RPMI7951 (cell line): Measurements from ENCODE around the gene NDST3. TPM values are rescaled to one million over a fixed set of nuclear protein-coding genes. Genes with fewer than 3 reads are reported as not detected.
A peak's percentile ranks its signal among the peaks of the same experiment; 100 is the strongest.

ENCODE experiments used
- DNase-seq: peaks from one replicate; pipeline ENCODE4 v3.0.0-alpha.2; 2012; ENCODE audit warnings: low read depth
- total RNA-seq: library from RNA; depleted of rRNA; stranded (reverse); fragments of >200 nt; shearing (Covaris generic); gene quantifications from 2 replicates; pipeline ENCODE4 v1.2.3, GENCODE V29; 2014; rRNA removed

NDST3 gene
- total RNA-seq, result not detected in 2 replicates

DNA sequence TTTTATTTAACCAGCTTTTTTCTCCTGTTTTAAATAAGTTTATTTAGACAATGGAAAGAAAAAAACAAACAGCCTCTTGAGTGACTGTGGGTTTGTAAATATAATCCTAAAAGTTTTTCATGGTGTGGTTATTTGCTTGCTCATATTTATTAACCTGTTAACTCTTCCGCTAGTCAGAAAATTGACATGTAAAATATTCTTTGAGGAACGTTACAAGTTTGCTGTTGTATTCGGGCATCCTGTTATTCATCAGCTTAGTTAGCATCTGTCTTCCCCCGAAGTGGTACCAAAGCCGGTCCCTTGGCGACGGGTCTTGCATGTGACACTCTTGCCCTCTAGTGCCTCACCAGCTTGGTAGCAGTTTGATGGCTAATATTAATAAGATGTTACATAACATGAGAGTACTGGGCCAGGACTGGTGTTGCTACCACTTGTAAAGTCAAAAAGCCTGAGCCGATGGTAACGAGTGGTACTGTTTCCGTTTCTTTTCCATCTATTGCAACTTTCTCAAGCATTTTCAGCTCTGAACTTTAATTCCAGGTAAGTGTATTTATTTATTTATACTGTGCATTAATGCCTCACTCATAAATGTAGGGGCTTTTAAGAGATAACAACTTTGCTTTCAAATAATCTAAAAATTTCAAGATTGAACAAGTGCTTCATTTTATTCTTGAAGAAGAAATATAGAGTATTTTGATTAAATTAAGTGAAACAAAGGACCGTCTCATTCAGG lies at the start of gene NDST3:
NDST3 (plus strand) TSS at position 434 of the 733 bp plus-strand sequence. CDS start 19,425 bp downstream, outside the sequence.
- peak; percentile 60 for DNase-seq

DNA sequence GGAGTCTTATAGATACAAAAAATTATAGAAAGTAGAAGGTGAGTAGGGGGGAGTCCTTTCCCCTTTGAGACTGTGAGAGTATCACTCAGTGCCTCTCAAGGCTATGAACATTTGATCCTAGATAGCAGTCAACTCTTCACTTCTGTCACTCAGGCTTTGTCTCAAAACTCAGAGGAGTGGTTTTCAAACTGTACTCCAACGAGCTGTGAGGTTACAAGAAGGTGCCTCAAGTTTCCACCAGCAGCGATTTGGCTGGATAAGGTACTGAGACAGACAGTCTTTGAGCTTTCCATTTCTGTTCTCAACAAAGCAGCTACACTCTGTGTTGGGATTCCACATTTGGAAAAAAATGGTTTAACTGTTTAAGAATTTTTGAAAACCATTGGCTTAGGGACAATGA lies 48.0 kb upstream of the NDST3 start:
- DNase-seq, result no peak

DNA sequence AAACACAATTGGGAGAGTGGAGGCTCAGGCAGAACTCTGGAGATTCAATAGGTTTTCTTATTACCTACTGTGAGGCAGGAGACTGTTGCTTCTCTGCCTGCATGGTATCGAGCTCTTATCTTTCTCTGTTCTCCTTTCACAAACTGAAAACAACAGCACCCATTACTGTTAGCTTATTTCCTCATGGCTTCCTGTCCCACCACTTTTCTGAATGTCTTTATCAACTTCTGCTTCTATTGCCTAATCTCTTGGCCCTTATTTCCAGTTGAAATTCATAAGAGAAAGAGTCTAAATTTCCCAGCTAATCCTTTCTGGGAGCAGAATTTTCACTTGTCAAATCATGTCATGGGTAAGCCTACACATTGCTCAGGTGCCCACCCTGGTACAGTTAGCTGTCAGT lies 46.8 kb upstream of the NDST3 start:
- no peak for DNase-seq

DNA sequence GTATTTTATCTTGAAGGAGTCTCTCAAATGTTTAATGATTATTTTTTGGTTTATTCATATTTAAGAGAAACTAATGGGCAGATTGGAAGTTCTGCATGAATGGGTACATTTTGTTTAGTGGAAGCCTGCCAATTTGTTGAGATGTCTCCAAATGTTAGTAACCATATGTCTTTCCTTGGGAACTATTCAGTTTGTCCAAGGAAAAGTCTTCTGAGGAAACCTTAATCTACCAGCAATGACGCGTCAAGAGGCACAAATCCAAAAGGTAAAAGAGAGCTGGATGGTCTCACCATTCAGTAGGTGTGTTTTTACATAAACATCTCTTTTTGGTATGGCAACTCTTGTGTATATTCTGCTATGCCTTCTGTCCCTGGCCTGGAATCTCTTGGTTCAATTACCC lies 37.4 kb upstream of the NDST3 start:
- DNase-seq, result no peak

DNA sequence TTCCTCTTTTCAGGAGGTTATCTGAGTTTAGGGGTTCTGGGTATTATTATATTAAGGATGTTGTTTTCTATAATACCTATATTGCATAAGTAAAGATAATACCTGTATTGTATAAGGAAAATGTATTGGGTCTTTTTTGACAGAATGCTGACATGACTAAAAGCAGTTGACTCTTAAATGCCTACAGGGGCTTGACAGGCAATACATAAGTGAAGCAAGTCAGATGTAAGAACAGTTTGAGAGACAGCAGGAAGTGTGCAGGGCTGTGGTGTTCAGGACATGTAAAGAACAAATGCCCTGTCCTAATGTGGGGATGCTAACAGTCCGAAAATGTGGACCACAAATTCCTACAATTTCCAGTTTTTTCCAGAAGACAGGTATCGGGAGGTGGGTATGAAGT lies 30.2 kb upstream of the NDST3 start:
- no peak for DNase-seq

DNA sequence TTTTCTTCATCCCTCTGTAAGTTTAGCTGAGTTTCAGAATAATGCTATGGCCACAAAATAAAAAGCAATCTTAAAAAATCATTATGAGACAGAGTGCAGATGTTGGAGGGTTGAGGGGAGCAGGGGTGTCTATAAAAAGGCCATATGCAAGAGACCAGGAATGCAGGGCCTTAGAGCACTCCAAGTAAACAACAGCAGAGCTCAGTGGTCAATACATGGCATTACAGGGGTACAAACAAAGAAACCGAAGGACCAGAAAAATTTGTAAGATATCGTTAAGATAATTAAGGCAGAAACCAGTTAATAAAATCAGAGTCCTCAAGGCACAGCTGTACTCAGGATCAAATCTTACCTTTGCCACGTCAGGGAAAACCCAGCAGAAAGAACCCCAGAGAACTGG lies 28.4 kb upstream of the NDST3 start:
- no peak for DNase-seq

DNA sequence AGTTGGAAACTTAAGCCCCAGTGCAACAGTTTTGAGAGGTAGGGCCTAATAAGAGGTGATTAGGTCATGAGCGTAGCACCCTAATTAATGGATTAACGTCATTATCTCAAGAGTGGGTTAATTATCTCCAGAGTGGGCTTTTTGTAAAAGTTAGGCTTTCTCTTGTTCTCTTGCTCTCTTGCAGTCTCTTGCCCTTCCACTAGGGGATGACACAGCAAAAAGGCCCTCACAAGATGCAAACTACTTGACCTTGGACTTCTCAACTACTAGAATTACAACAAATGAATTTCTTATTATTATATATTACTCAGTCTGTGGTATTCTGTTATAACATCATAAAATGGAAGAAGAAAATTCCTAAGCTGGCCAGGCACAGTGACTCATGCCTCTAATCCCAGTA lies 22.1 kb upstream of the NDST3 start:
- DNase-seq, result no peak

DNA sequence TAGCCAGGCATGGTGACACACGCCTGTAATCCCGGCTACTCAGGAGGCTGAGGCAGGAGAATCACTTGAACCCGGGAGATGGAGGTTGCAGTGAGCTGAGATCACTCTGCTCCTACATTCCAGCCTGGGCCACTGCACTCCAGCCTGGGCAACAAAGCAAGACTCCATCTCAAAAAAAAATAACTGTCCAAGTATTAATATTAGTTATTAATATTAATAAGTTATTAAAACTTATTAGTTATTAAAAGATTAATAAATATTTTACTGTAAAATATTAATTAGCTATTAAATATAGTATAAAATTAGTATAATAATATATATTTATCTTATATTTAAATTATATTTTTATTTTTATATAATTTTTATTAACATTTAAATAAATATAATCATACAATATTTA lies 19.5 kb upstream of the NDST3 start:
- DNase-seq, result no peak

DNA sequence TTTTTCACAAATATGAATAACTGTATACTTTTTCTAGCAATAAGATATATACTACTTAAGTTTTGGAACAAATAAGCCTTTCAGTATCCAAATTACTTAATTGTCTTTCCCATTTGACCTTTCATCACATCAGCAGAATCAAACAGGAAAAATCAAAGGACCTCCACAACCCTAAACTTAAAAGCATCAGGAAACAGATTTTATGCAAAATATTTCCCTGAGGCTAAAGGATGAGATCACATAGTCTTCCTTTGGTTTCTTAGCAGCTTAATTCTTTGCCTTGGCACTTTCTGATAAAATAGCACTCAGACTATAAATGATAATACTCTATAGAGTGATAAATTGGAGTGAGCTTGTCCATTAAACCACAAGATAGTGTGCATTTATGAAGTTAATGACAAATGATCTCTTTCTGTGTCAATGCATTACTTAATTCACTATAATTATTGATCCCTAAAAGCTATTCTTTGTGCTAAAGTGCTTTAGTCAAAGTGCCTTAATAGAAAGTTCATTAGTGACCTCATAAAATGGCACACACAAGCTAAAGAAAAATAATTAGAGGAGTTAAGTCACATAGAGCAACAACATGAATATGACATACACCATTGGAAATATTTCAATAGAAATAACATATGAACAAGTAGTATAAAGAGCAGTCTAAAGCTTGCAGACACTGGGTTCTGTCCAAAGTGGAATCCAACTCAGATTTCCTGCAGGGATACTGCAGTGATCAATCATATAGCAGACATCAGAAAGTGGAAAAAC lies 15.7 kb upstream of the NDST3 start:
- no peak for DNase-seq

DNA sequence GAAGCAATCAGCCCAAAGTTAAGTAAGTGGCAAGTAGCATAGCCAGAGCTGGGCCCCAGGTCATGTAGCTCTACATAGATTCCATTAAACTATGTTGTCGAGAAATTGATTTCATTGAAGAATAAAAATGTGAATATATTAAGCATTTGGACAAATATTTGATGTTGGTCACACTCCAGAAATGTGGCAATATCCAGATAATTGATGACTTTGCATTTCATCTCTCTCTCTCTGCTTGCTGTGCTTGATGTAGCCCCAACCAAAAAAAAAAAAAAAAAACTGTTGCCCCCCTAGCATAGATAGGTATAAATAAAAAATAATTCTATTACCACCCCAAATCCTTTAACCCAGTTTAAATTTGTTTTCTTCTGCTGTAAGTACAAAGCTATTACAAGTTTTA lies 7.5 kb upstream of the NDST3 start:
- DNase-seq, result no peak

DNA sequence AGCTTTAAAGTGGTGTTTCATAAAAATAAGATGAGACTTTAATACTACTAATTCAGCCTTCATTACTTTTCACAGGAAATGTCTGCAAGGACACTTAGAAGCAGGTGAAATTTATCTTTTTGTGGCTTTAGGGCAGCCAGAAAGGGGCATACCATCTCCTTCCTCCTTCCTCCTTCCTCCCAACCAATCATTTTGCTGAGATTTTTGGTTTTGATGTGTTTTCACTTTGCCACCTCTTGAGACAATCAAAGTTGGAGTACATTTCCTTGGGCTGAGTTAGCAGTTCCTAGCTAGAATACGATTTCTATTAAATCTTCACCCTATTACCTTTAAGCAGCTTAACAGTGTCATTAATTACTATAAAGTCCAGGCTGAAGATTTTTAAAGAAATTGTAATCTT lies 5.1 kb upstream of the NDST3 start:
- DNase-seq, result no peak

DNA sequence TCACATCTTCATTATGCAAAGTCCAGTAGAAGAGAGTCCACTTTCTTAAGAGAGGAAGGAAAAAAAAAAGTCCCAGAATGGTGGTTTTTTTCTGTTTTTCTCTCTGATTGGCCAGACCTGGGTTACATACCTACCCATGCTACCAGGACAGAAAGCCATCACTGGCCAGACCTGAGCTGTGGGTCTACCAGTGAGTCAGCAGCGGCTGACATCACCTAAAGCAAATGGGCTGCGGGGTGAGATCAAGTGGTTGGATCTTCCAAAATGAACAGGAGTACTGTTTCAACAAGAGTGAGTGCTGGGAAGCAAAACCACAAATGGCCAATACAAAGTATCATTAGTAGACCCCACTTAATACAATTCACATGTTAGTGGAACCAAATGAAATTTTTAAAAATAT lies 1.6 kb upstream of the NDST3 start:
- DNase-seq, result no peak

DNA sequence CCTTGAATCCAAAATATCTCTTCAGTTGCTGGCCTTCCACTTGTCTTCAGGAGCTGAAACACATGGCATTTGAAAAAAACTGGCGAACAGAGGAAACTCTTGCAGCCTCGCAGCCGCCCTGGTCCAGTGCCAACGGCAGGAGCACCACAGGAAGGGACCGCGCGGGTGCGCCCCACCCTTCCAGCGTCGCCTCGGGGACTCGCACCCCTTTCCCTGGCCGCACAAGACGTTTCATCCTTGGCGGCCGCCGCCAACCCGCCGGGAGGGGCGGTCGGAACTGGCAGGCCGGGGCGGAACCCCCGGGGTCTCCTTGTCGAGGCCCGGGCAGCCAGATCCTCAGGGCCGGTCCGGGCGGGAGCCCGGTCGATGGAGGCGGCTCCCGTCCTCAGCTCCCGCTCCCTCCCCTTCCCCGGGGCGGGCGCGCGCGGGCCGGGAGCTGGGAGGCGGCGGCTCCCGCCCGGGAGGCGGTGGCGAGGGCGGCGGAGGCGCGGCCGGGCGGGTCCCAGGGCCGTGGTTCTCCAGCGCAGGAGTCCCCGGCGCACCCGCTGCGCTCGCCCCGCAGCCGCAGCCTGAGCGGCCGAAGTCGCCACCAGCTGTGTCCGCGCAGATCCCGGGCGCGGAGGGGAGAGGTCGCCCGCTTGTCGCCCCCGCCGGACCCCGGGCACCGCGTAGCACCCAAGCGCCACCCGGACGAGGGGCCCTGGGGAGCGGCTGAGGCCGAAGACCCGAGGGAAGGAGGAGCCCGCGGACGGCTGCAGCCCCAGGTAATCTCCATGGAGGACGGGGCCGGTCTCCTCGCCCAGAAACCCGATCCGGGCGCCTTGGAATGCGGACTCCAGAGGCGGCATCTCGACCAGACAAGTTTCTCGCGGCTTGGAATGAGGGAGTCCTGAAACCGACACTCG lies 886 bp upstream of the NDST3 start:
- peak; percentile 43 for DNase-seq

DNA sequence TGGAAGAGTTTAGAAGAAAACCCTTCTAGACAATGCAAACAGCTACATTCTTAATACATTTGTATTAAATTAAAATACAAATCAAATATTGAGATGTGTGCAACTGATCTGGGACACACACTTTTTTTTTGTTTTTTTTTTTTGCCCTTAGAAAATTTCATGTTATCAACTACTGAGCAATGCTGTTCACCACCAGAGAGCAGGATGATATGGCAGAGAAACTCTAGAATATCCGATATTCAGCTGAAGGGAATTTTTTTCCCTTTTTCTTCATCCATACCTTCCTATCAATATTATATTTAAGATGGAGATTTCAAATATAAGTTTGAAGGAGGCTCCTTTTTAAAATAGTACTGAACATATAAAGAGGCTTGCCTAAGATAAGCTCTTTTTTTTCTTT lies 1.0 kb downstream of the NDST3 start:
- DNase-seq, result no peak

DNA sequence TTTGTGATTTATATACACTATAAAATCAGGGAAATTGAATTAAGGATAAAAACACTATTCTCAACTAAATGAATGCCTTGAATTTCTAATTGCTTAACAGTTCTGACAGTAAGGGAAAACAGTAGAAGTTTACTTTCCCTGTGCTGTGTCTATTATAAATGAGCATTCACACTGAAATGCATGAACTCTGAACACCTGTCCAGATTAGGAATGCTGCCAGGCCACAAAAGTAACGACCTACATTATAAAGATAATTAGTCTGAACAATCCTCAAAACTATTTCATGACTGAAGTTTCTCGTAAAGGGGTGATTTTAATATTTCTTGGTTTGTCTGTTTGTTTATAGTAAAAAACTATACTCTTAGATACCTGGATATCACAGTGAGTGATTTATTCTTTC lies 2.0 kb downstream of the NDST3 start:
- DNase-seq, result no peak

DNA sequence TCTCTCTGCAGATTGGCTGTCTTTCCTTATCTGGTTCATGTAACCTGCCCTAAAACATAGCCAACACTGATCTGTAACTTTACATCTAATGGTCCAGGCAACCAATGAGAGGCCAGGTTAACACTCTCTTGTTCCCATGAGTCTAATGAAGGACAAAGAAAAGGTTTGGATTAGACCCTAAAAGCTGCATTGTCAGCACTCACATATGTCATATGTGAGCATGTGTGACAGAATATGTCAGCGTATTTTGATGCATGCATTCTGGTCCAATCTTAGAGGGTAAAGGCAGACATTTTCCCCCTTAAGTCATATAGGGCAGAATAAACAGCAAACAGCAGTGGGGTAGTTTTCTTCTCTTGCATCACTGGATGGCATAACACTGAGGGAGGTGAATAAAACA lies 3.7 kb downstream of the NDST3 start:
- DNase-seq, result no peak

DNA sequence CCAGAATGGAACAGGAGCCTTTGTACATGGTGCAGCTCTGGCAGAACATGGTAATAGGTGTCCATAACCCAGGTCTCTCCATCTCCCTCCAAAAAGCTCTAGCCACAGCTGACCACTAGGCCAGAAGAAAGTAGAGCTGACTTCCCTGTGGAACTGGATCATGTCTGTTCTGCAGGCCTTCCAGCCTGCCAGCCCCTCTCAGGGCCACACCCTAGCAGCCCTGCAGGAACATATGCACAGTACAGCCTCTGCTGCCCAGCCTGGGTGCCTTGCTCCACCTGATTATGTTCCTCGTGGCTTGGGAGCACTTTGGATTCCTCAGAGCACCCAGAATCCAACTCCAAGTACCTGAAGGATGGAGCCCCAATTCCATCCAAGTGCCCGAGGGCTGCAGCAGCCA lies 12.0 kb downstream of the NDST3 start:
- DNase-seq, result no peak

DNA sequence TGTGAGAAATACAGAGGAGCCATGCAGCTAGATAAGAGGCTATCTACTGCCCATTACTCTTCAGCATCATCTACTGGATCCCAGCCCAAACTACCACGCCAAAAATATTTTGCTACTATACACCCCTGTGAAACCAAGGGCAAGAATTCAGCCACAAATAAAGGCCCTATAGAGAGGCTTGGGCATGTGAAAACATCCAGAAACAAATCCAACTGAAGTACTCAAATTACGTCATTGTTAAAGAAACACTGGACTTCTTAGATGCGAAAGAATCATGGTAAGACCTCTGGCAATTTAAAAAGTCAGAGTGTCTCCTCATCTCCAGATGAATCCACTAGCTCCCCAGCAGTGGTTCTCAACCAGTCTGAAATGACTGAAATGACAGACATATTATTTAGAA lies 12.8 kb downstream of the NDST3 start:
- peak; percentile 0 for DNase-seq

DNA sequence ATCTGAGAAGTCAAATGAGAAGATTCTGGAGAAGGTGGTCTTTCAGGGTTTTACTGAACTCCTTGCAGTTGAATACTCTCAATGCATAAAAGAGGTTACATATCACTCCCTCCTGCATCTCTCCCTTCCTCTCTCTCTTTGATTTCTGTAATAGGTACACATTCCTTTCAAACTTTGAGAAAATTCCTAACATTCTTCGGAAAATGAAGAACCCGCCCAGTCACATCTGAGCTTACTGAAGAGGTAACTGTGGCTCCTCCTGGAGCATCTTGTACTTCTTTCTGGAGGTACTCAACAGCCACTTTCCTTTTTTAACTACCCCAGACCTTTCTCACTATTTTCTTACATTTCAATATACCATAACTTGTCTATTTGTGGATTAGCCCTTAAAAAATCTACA lies 24.7 kb downstream of the NDST3 start:
- DNase-seq, result no peak

DNA sequence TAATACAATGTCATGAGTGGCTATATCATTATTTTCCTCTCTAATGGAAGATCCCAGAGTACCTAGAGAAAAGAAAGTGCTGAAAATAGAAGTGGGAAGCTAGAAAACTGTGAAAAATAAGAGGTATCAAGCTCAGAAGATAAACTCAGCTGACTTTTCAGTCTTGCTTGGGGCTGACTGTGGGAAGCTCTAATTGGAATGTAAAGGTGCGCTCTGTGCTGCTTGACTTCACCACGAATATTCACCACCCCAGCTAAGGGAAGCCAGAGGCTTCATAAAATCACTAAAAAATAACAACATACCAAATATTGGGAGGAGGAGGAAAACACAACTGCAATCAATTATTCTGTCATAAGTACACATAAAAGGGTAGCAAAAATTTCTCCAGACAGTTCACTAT lies 25.1 kb downstream of the NDST3 start:
- no peak for DNase-seq

DNA sequence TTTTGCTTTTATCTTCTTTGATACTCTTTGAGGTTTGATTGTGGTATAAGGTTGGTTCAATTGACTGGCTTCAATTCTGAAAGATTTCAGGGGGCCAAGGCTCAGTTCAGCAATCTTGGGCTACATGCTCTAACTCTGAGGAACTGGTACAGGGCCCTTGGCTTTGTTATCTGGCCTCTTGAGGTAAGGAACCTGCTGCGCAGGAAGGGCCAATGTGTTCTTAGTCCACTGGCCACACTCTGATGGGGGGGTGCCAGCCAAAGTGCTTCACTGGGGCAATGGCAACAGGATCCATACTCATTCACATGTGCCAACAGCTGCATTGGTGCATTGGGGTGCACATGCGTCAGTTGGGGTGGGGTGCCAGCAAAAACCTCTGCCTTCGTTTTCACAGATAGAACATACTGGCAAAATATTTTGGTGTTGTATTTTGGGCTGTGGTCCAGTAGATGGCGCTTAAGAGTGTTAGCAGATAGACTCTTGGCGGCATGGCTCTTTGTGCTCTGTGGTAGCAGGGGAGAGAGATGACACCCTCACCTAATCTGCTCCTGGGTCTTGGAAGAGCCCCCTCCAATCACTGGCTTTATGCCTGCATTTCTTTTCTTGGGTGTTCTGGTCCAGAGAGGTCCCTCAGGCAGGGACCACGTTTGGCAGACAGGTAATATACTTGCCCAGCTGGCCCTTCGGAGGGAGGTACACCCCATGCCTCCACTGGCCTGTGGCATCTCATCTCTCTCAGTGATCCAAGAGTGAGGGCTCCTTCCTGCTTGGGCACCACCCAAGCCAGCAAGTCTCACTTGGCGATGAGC lies 42.9 kb downstream of the NDST3 start:
- DNase-seq, result peak; percentile 29

DNA sequence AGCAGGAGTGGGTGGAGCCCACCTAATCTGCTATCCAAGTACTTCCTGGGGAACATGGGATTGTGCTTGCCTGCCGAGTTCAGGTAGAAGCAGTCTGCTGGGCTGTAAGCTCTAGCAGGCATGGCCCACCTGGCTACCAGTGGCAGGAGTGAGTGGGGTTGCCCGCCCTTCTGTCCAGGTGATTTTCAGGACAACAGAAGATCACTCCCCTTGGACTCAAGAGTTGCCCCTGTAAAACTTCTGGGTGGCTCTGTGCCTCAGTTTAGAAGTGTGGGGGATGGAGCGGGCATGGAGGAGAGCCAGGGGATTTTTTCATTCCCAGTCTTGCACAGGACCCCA lies 43.5 kb downstream of the NDST3 start:
- DNase-seq, result no peak
